C4-2B (cell line): Measurements from ENCODE around the gene SYCE1.

Source experiments
- CTCF ChIP-seq: fragments of 450-650 bp; conservative IDR thresholded peaks from 2 replicates; pipeline ENCODE4 v1.5.1; 2017; ENCODE audit warnings: mild to moderate bottlenecking
- ZFX ChIP-seq: fragments of 450-650 bp; IDR thresholded peaks from 2 replicates; pipeline ENCODE4 v1.6.1; 2017

GRCh38 chr10:133567609-133568286, 2.4 kb upstream of the SYCE1 start:
- TF ChIP-seq CTCF, result no peak
- TF ChIP-seq ZFX, result no peak
